ENCODE results near the gene RGS7. TPM values are rescaled to one million over a fixed set of nuclear protein-coding genes. Genes with fewer than 3 reads are reported as not detected.
"Not testable (repeated sequence)": the region's sequence is repeated elsewhere in the genome, so short reads cannot be mapped to it uniquely, and the experiment has no call there.

RGS7 gene
- total RNA-seq, 1 donor from 2014 or later, result not detected

DNA sequence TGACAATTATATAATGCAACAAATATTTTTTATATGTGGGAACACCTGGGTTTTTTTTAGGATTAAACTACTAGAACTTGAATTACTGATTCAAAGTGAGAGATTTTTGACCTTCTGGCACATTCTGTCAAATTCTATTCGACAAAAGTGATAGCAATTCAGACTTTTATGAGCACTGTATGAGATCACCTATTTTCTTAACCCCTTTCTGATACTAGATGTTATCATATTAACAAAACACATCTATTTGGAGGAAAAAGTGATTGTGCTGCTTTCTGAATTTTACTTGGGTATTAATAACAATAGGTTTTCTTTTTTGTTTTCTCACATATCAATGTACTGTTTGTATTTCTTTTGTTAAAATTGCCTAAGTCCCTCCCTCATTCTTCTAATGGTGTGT lies 570.1 kb downstream of the RGS7 start:
- DNase-seq (ENCODE audit: low spot score), result no peak

DNA sequence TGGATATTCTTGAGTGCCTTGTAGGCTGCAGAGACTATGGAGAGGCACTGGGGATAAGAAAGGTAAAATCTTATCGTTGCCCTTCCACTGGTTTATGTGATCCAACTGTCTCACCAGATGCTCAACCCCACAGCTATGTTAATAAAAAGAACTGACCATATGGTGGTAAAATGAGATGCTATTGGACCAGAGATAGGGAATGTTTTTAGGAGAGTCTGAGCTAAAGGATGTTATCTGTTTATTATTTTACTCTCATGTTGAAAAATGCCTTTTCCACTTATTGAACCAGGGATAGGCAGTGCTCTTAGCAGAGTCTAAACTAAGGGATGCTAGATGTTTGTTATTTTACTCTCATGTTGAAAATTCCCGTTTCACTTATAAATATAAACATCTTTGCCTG lies 572.2 kb downstream of the RGS7 start:
- DNase-seq (ENCODE audit: low spot score), result no peak

DNA sequence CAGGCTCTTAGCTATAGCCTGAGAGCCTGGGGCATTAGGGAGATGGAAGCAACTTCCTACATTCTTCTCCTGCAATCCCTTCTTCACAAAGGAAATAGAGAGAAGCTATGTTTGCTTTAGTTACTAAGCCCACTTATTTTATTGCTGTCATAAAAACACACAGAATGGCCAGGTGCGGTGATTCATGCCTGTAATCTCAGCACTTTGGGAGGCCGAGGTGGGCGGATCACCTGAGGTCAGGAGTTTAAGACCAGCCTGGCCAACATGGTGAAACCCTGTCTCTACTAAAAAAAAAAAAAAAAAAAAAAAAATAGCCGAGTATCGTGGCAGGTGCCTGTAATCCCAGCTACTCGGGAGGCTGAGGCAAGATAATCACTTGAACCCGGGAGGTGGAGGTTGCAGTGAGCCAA lies 573.3 kb downstream of the RGS7 start:
- not testable (repeated sequence) for DNase-seq (ENCODE audit: low spot score)

DNA sequence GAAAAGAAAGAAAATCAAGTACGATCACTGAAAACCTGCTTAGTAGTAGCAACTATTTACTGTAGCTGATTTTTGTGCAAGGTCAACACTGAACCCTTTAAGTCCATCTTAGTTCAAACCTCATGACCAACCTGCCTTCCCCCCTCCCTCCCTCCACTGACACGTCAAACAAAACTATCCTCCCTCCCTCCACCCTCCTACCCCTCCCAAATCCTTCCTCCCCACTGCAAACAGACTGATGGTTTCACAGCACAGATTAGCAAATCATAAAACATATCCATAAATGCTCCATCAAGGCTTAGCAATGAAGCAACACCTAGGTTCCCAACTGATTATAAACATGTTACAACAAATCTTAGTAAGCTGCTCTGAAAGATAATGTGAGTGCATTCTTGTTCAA lies 580.8 kb downstream of the RGS7 start:
- no peak for DNase-seq (ENCODE audit: low spot score)

DNA sequence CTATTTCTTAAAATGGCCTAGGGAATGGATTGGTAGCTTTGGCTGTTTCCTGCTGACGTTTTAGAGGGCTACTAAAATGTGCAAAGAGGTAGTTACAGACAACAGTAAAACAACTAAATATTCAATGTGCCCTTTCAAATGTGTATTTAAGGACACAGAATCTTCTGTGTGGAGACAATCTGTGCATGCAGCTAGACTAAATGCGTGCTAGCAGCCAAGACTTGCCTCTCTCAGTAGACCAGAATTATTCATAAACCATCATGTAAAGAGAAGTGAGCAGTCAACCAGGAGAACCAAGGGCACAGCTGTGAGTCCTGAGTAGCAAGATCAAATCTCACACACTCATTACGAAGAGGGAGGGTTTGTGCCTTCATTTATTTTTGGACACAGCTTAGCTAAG lies 584.9 kb downstream of the RGS7 start:
- DNase-seq (ENCODE audit: low spot score), result no peak

DNA sequence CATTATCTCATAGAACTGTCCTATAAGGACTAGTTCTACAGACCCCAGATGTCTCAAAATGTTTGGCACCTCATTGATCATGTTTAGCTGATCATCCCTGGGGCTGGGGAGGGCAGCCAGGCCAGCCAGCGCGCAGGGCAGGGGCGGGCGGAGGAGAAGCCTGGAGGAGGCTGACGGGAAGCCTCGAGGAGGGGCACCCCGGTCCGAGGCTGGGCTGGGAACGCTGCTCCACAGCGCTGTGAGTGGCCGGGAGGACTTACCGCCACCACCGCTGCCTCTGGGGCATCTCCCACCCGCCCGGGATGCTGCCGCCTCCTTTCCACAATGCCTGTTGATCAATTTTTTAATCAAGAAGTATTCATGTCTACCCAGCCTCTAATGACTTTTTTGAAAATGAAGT lies 585.6 kb downstream of the RGS7 start:
- no peak for DNase-seq (ENCODE audit: low spot score)

DNA sequence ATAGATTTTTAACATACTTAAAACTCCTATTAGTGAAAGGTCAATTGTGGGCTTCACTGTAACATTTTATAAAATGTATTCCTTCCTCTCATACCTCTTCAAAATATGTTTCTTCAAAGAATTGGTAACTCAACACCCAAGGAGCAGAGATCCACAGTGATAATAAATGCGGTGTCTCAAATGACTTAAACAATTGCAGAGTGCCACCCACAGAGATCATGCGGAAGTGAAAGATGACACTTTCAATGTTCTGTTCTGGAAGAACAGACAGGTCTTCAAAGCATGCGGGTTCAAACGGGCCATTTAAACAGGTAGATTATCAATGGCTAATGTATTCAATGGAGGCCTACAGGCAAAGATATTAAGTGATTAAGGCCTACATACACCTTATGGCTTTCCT lies 588.0 kb downstream of the RGS7 start:
- no peak for DNase-seq (ENCODE audit: low spot score)

DNA sequence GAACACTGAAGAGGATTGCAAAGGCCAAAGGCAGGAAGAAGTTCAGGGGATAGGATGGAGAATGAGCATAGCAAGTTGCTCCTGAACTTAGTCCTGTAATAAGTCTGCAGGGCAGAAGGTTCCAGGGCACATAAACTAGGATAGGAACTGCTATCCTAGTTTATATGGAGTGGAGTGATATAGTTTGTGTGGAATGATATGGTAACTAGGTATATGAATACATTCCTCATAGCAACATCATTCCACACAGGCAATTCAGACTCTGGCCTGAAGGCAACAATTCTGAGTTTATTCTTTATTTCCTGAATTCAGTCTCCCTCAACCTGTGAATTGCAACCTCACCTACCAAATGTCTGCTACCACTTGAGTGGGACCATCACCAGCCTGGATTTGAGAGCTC lies 590.2 kb downstream of the RGS7 start:
- DNase-seq (ENCODE audit: low spot score), result no peak

DNA sequence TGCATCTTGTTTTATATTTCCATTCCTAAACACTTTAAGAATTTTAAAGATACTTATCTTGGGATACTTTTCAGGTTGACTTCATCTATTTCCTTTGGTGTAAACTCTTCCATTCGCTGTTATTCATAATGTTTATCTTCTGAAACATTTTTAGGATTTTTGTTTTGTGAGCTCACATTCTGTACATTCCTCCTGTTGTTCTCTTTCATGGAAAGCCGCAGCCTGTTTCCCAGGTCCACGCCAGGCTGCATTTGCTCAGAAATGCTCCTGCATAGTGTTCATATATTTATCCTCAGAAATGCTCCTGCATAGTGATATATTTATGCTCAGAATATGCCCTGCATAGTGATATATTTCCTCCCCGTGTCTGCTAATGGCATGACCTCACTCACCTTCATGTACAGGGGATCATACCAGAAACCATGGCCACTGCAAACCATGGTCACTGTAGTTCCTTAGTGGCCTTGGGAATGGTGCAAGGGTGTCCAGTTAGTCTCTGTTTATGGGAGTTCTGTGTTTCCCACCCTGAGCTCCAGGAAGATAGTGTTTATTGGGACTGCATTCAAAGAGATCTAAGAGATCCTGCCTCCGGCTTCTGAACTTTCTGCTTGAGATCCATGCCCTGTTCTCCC lies 591.2 kb downstream of the RGS7 start:
- peak; percentile 5 for DNase-seq (ENCODE audit: low spot score)

DNA sequence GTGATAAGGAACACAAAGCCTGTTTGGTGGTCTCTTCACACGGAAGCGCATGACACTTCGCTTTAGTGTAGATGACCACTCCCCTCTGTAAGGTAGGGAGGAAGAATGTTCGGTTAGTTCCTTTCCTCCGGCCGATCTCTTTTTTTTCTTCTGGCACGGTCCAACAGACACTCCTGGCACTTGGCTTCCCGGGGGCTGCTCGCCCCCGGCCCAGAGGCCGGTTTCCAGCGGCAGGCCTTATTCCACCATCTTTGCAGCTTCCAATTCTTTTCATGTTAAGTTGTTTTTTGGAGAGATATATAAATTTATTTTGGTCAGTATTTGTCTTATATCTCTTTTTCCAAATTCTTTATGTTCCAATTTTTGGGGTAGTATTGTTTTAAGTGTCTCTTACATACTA lies 593.2 kb downstream of the RGS7 start:
- no peak for DNase-seq (ENCODE audit: low spot score)

DNA sequence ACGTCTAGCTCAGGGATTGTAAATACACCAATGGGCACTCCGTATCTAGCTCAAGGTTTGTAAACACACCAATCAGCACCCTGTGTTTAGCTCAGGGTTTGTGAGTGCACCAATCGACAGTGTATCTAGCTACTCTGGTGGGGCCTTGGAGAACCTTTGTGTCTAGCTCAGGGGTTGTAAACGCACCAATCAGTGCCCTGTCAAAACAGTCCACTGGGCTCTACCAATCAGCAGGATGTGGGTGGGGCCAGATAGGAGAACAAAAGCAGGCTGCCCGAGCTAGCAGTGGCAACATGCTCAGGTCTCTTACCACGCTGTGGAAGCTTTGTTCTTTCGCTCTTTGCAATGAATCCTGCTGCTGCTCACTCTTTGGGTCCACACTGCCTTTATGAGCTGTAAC lies 593.9 kb downstream of the RGS7 start:
- DNase-seq (ENCODE audit: low spot score), result not testable (repeated sequence)

DNA sequence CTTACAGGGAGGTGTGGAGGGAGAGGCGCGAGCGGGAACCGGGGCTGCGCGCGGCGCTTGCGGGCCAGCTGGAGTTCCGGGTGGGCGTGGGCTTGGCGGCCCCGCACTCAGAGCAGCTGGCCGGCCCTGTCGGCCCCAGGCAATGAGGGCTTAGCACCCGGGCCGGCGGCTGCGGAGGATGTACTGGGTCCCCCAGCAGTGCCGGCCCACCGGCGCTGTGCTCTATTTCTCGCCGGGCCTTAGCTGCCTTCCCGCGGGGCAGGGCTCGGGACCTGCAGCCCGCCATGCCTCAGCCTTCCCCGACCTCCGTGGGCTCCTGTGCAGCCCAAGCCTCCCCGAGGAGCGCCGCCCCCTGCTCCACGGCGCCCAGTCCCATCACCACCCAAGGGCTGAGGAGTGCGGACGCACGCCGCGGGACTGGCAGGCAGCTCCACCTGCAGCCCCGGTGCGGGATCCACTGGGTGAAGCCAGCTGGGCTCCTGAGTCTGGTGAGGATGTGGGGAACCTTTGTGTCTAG lies 594.5 kb downstream of the RGS7 start:
- not testable (repeated sequence) for DNase-seq (ENCODE audit: low spot score)

DNA sequence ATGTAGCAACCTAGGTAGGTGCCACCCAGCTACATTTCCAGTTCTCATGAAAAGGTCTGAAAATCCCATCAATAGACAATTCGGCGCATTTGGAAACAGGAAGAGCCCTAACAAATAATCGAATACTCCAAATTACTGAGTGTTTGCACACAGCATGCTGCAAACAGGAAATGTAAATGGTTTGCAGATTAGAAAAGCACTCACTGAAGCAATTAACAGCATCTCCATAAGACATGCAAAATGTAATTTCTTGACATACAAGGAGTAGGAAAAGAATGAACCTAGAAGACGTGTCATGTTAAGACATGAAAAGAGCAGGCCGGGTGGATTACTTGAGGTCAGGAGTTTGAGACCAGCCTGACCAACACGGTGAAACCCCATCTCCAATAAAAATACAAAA lies 598.2 kb downstream of the RGS7 start:
- DNase-seq (ENCODE audit: low spot score), result not testable (repeated sequence)

DNA sequence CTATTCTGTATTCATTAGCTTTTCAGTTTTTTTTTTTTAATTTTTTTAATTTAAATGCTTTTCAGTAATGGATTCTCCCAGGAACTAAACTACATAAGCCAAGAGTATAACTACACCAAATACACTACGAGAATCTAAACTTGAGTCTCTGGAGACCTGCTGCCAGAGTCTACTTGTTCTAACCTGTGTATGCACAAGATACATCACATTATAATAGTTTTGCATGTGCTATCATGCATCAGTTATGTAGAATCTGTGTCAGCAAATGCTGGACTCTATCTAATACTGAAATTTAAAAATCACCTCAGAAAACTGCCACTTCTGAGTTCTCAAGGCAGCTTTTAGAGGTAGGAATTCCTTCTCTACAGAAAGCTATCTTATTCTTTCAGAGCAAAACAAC lies 598.7 kb downstream of the RGS7 start:
- DNase-seq (ENCODE audit: low spot score), result peak; percentile 42

DNA sequence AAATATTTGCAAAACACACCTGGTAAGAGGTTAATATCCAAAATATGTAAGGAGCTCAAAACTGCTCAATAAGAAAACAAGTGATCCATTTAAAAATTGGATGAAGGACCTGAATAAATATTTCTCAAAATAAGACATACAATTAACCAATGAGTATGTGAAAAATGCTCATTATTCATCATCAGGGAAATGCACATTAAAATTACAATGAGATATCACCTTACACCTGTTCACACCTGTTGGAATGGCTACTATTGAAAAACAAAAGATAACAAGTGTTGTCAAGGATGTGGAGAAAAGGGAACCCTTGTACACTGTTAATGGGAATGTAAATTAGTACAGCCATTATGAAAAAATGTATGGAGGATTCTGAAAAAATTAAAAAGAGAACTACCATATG lies 609.1 kb downstream of the RGS7 start:
- DNase-seq (ENCODE audit: low spot score), result no peak

DNA sequence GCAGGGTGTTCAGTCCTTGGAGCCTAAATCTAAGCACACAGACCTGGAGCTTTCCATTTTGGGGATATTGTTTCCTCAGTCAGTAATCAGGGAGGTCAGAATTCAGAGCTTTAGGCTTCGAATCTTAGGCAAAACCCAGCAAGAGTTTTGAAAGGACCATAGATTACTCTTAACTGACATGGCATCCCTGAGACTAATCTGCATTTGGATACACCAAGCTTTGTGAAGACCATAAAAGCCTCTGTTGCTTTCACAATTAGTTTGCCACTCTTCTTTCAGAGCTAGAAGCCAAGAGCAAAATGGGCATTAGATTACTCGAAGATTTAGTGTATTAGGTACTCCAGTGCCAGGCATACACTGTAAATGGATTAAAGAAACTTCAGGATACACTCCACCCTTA lies 613.3 kb downstream of the RGS7 start:
- no peak for DNase-seq (ENCODE audit: low spot score)

DNA sequence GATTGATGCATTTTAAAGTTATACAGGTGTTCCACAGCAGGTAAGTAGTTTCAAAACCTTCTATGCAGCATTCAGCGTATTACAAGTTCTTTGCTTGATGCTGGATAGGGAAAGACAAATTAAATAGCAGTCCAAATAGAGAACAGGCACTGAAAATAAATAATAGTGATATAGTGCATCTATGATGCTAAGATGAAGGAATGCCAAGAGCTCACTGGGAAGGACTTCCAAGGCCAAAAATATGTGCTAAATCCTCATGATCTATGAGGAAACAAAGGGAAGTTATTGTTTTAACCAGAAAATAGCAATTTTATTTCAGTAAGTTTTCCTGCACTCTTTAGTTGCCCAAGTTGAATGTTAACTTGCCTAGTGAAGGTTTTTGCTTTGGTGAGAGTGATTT lies 617.3 kb downstream of the RGS7 start:
- DNase-seq (ENCODE audit: low spot score), result no peak

DNA sequence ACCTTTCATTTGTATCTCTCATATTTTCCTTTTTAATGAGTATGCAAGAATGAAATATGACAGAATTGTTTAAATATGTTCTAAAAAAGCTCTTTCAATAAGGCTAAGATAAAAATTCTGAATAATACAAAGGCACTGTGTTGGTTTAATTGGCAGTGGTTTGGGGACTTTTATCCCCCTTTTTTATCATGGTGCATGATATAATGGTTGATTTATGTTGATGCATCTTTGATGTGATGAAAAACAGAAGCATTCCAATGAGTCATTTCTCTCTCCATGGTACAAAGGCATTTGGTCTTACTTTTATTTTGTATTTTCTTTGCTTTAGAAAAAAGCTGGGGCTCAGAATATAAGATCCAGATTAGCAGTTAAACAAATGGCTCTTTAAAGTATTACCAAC lies 617.9 kb downstream of the RGS7 start:
- DNase-seq (ENCODE audit: low spot score), result peak; percentile 28

DNA sequence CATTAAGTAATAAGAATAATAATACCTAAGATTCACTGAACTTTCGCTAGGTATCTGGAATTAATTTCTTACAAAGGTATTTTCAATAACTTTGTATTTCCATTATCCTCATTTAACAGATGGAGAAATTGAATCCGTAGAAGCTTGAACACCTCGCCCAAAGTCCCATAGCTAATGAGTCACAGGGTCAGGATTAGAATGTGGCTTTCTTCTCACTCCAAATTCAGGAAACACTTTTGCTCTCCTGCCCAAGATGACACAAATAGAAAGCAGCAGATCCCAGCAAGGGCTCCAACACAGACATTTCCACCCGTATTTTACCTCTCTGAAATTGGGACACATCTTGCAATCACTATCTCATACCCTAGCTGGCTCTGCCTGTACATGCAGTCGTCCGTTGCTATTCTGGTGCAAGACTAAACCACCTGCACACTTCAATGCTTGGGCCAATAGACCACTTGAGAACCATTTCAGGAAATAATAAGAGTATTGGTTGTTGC lies 619.2 kb downstream of the RGS7 start:
- DNase-seq (ENCODE audit: low spot score), result no peak

DNA sequence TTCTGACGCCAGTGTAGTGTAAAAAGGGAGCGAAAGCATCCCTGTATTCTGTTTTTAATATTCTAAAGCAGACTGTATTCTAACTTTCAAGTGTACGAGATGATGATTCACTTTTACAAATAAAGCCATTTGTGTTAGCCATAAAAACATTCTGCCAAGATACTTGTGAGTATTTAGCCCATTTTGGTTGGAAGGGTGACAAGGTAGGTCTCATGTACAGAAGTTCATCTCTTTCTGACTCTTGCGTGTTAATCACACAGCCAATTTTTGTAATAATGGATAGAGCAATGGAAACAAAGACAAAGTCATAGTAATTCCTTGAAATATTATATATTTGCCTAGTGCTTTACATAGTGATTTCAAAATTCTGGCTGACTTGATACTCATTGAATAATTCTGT lies 619.7 kb downstream of the RGS7 start:
- no peak for DNase-seq (ENCODE audit: low spot score)

DNA sequence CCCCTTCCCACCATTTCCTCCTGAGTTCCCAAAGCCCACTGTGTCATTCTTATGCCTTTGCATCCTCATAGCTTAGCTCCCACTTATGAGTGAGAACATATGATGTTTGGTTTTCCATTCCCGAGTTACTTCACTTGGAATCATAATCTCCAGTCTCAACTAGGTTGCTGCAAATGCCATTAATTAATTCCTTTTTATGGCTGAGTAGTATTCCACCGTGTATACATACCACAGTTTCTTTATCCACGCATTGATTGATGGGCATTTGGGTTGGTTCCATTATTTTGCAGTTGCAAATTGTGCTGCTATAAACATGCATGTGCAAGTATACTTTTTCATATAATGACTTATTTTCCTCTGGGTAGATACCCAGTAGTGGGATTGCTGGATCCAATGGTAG lies 622.3 kb downstream of the RGS7 start:
- DNase-seq (ENCODE audit: low spot score), result not testable (repeated sequence)

DNA sequence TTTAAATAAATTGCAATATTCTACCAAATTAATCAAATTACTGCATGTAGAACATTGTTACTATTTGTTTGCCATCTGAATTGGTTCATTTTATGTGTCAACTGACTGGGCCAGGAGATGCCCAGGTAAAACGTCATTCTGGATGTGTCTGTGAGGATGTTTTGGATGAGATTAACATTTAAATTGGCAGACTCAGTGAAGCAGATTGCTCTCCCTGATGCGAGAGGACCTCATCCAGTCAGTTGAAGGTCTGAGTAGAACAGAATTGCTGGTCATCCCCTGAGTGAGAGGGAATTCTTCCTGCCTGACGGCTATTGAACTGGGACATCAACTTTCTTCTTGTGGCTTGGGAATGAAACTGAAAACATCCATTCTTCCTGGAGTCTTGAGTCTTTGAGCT lies 623.0 kb downstream of the RGS7 start:
- no peak for DNase-seq (ENCODE audit: low spot score)

DNA sequence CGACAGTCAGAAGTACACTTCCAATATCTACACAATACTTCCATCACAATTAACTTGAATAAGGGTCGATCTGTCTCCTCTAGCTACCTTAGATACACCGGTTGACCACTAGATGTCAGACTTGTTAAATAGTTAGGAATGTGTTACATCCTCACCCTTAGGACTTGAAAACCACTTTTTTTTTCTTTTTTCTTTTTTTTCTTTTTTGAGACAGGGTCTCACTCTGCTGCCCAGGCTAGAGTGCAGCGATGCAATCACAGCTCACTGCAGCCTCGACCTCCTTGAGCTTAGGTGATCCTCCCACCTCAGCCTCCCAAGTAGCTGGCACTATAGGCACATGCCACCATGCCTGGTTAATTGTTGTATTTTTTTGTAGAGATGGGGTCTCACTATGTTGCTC lies 624.6 kb downstream of the RGS7 start:
- peak; percentile 44 for DNase-seq (ENCODE audit: low spot score)
